AG09309 (cell line): ENCODE results near the gene NAALADL2.
"Not testable (repeated sequence)": the region's sequence is repeated elsewhere in the genome, so short reads cannot be mapped to it uniquely, and the experiment has no call there.

ENCODE experiments used
- DNase-seq: peaks from one replicate; pipeline ENCODE4 v3.0.0-alpha.2; 2010; ENCODE audit warnings: low read depth
- H3K4me3 ChIP-seq: 2 replicates; pipeline ENCODE4 v1.5.1; 2011; ENCODE audit warnings: mild to moderate bottlenecking, low read depth, low read length, moderate library complexity; ENCODE audit not compliant: control insufficient read depth
- TF ChIP-seq, protein P1 (sequence below): IDR thresholded peaks from 2 replicates; pipeline ENCODE4 v1.5.1; 2011; ENCODE audit warnings: mild to moderate bottlenecking, low read depth, low read length, inconsistent platforms; ENCODE audit not compliant: insufficient read depth, control insufficient read depth; ENCODE audit errors: missing control alignments

Gene NAALADL2

DNA sequence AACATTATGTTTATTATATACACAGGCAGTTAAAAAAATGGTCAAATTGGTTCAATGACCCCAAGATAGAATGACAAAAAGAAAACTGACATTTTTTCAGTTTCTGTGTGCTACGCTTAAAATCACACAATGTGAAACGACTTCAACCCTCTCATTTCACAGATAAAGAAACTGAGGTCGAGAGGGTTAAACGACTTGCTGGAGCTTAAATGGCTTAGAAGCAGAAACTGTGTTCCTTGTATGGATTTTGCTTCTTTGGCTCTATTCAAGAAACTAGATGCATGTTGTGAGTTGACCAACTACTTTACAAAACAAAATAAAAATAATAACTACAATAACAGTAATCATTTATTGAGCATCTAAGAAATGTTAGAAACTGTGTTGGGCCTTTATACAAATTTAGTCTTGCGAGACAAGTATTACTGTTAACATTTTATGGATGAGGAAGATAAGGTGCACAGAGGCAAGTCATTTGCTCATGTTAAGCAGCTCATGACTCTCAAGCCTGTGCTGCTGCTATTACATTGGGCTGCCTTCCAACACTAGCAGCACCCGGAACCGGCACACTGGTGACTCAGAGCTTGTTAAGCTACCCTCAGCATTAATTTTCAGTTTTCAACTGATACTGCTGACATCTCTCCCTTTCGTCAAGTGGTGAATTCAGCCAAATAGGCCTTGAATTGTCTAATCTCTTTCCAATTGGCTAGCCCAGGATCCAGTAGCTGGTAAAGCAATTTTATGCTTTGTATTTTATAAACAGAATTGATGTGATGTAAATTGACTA, 487.6 kb downstream of the NAALADL2 start:
- DNase-seq: peak; percentile 94
- TF ChIP-seq, protein P1, sequence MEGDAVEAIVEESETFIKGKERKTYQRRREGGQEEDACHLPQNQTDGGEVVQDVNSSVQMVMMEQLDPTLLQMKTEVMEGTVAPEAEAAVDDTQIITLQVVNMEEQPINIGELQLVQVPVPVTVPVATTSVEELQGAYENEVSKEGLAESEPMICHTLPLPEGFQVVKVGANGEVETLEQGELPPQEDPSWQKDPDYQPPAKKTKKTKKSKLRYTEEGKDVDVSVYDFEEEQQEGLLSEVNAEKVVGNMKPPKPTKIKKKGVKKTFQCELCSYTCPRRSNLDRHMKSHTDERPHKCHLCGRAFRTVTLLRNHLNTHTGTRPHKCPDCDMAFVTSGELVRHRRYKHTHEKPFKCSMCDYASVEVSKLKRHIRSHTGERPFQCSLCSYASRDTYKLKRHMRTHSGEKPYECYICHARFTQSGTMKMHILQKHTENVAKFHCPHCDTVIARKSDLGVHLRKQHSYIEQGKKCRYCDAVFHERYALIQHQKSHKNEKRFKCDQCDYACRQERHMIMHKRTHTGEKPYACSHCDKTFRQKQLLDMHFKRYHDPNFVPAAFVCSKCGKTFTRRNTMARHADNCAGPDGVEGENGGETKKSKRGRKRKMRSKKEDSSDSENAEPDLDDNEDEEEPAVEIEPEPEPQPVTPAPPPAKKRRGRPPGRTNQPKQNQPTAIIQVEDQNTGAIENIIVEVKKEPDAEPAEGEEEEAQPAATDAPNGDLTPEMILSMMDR: no peak
- no peak overlapping the region for H3K4me3 ChIP-seq

DNA sequence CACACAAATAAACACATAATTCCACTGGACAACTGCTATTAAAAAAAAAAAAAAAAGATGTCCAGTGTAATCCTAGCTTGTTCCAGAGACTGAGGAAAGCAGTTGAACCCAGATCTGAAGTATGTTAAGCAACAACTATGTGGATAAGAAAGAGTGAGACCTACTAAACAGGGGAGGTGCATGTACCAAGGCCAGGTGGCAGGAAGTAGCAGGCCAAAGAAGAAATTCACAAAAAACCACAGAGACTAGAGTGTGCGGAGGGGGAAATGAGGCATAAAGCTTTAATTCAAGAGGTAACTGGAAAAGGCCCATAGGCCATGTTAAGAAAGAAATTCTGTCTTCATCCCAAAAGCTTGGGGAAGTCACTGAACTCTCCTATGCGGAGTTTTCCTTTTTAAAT, 490.0 kb downstream of the NAALADL2 start:
- TF ChIP-seq, protein P1: no peak
- DNase-seq: no peak
- no peak overlapping the region for H3K4me3 ChIP-seq

DNA sequence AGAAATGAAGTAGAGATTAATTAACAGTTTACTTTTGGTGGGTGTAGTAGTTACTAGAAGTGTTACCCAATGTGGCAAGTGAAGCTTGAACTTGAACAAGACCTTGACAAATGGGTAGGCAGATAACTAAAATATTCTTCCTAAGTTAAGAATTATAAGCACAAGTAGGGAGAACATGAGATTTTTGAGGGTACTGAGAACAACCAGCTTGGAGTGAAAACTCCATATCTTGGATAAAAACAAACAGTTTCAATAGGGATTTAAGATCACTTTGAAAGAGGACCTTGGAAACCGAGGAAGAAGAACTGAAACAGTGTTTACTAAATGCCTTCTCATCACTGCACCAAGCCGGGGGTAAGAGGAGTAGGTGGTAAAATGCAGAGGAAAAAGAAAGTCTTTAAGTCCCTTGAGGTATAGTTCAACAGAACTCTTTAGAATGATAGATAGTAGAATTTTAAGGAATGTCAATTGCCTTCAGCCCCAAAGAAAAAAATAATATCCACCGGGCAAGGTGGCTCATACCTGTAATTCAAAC, 496.7 kb downstream of the NAALADL2 start:
- TF ChIP-seq, protein P1: no peak
- no peak for DNase-seq
- no peak overlapping the region for H3K4me3 ChIP-seq

DNA sequence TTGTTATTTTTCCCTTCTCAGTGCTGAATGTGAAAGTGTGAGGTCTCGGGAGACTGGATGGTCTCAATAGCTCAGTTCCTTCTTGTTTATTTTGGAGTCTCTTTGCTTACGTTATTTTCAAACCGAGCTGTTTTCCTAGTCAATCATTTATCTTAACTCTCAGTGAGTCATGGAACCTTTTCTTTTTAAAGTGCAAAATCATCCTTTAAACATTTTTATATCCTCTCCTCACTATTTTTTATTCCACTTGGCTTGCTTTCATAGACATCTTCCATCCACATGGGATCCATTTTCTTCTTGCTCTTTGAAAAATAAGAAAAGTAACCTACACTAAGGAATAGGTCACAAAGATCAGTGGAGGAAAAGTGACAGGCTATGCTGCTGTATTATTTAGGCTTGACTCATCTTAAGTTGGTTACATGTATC, 497.8 kb downstream of the NAALADL2 start:
- DNase-seq: peak; percentile 23
- TF ChIP-seq, protein P1: no peak
- H3K4me3 ChIP-seq: no peak overlapping the region

DNA sequence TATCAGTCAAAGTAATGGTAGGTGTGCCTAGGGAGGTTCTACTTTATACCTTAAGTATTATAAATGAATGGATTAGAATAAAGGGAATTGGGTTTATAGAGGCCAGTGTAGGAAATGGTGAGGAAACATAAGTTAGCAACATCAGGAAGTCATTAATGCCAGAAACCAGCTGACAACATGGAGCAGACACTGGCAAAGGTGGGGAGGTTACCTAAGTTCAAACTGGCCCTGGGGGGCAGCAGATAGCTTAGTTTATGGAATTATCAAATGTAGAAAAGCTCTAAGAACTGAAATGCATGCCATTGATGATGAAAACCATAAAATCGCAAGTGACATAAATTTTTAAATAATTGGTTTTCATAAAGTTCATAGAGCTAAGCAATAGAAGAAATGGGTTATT, 498.6 kb downstream of the NAALADL2 start:
- DNase-seq: no peak

DNA sequence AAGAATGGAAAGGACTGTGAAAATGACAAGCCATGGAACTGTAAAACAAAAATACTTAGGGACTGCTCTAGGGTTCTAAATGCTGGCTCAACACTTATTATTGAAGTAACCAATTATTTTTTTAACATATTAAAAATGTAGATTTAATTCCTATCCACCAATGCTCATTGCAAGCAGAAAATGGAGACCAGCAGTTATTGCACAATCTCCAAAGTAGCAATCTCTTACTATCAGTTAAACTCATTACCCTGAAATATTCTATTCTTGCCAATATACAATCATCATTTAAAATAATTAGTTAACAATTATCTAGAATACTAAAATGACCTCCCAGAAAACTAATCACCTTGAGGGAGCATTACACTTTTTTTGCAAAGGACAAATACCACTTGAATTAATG, 499.8 kb downstream of the NAALADL2 start:
- H3K4me3 ChIP-seq: no peak overlapping the region
- TF ChIP-seq, protein P1: no peak
- DNase-seq: no peak

More for the DNA sequence above, 498.6 kb downstream of the NAALADL2 start:
- TF ChIP-seq, protein P1: no peak
- no peak overlapping the region for H3K4me3 ChIP-seq

DNA sequence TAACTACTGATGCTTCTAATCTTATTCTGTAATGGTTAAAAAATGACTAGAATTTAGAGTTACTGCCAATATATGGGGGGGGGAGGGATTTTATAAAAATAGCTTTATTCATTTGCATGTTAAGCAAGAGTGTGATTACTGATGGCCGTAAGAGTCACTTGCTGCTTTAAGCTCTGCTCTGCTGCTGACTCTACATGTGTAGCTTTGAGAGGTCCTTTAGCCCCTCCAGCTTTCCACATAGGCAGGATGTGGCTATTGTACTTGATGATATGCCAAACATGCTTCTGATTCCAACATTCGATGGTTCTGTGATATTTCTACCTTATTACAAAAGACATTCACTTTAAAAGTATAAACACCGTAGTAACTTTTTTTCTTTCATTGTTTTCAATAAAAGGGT, 511.3 kb downstream of the NAALADL2 start:
- peak; percentile 46 for DNase-seq
- H3K4me3 ChIP-seq: not testable (repeated sequence)

DNA sequence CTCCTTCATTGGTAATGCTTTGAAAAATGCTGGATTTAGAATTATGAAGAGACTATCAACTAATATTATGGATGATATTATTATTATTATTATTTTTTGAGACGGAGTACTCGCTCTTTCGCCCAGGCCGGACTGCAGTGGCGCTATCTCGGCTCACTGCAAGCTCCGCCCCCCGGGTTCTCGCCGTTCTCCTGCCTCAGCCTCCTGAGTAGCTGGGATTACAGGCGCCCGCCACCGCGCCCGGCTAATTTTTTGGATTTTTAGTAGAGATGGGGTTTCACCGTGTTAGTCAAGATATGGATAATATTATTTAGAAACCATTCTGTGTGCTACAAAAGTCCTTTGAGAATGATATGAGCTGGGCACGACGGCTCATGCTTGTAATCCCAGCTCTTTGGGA, 512.1 kb downstream of the NAALADL2 start:
- not testable (repeated sequence) for DNase-seq, H3K4me3 ChIP-seq
